HG03159 (cell line): ENCODE data around the gene PRKCA.

Source experiments
- ATAC-seq: cut with Tn5 transposase; IDR thresholded peaks from one replicate; pipeline ENCODE4 v1.9.1; 2021; ENCODE audit warnings: mild to moderate bottlenecking, moderate library complexity; ENCODE audit not compliant: unreplicated experiment

PRKCA gene

GRCh38 chr17:66843627-66844026 lies 541.2 kb downstream of the PRKCA start:
- ATAC-seq: no peak

- no peak for ATAC-seq
Measured at GRCh38 chr17:66847704-66848103, 545.3 kb downstream of the PRKCA start.

GRCh38 chr17:66848496-66848895 lies 546.1 kb downstream of the PRKCA start:
- no peak for ATAC-seq

GRCh38 chr17:66849032-66849655 lies 546.7 kb downstream of the PRKCA start:
- ATAC-seq: no peak

- no peak for ATAC-seq
Measured at GRCh38 chr17:66849851-66850580, 547.6 kb downstream of the PRKCA start.

GRCh38 chr17:66850692-66851091 lies 548.3 kb downstream of the PRKCA start:
- no peak for ATAC-seq

- no peak for ATAC-seq
Measured at GRCh38 chr17:66855204-66855603, 552.8 kb downstream of the PRKCA start.

- no peak for ATAC-seq
Measured at GRCh38 chr17:66858226-66859083, 556.0 kb downstream of the PRKCA start.

- ATAC-seq: no peak
Measured at GRCh38 chr17:66859353-66859752, 556.9 kb downstream of the PRKCA start.

GRCh38 chr17:66860204-66860603 lies 557.8 kb downstream of the PRKCA start:
- no peak for ATAC-seq
